ENCODE data around the gene SEPTIN12. TPM values are rescaled to one million over a fixed set of nuclear protein-coding genes. Genes with fewer than 3 reads are reported as not detected.
"Not testable (repeated sequence)": the region's sequence is repeated elsewhere in the genome, so short reads cannot be mapped to it uniquely, and the experiment has no call there.

The SEPTIN12 gene
- total RNA-seq, 1 donor from 2014 or later, result not detected

- Mint-ChIP-seq H3K4me3 (ENCODE audit: unreplicated experiment) (no peak overlapping the region), H3K27me3 (ENCODE audit: unreplicated experiment) (no peaks in the 10 kb centered on the region), H3K27ac (ENCODE audit: unreplicated experiment) (no peak overlapping the region), H3K4me1 (ENCODE audit: unreplicated experiment) (no peaks in the 10 kb centered on the region), H3K36me3 (ENCODE audit: unreplicated experiment) (no peaks in the 10 kb centered on the region), H3K9me3 (ENCODE audit: unreplicated experiment) (no peaks in the 10 kb centered on the region)
- DNase-seq (ENCODE audit: extremely low spot score, unreplicated experiment), result no peak
- TF ChIP-seq CTCF (IDR thresholded peaks at IDR 0.05), result no peak
These were observed 43.4 kb downstream of the SEPTIN12 start for GRCh38 chr16:4744555-4745273.

DNA sequence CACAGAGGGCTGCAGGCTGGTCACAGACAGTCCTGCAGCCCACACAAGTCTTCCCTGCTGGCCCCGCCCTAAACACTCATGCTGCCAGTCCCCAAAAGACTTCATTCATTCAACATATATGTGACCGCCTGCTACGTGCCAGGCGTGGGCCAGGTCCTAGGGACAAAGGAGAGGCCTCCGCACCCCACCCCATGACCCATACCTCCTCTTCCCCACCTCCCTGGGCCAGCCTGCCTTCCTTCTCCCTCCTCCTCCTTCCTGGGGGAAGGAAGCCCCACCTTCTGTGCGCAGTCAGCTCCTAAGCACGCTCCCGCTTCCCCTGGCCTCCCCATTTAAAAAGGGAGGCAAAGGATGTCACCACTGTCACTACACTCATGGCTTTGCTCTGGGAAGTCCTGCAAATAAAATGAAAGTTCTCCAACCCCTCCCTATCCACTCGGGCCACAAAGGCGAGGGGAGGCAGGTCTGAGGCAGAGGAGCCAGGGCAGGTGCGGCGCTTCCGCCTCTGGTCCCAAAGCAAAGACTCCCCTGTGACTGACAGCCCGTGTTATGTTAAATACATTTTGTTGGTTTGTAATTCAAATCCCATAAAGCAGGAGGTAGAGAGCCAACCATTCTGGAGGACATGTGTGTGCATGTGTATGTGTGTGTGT is 44.8 kb downstream of the SEPTIN12 start:
- Mint-ChIP-seq H3K4me1 (ENCODE audit: unreplicated experiment) (no peaks in the 10 kb centered on the region), H3K27me3 (ENCODE audit: unreplicated experiment) (no peaks in the 10 kb centered on the region), H3K27ac (ENCODE audit: unreplicated experiment) (no peak overlapping the region), H3K9me3 (ENCODE audit: unreplicated experiment) (no peaks in the 10 kb centered on the region), H3K36me3 (ENCODE audit: unreplicated experiment) (no peaks in the 10 kb centered on the region), H3K4me3 (ENCODE audit: unreplicated experiment) (no peak overlapping the region)
- no peak for TF ChIP-seq CTCF (IDR thresholded peaks at IDR 0.05)
- no peak for DNase-seq (ENCODE audit: extremely low spot score, unreplicated experiment)

DNA sequence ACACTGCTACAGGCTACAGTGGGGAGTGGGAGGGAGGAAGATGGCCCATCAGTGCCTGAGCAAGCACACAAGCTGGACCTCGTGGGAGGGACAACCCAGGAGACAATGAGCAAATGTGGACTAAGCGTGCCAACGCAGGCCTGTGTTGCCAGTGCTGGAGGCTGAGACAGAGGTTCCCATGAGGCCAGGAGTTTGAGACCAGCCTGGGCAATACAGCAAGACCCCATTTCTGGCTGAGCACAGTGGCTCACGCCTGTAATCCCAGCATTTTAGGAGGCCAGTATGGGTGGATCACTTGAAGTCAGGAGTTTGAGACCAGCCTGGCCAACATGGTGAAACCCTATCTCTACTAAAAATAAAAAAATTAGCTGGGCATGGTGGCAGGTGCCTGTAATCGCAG is 49.8 kb downstream of the SEPTIN12 start:
- H3K4me1 Mint-ChIP-seq (ENCODE audit: unreplicated experiment); H3K27me3 Mint-ChIP-seq (ENCODE audit: unreplicated experiment); H3K9me3 Mint-ChIP-seq (ENCODE audit: unreplicated experiment); H3K4me3 Mint-ChIP-seq (ENCODE audit: unreplicated experiment); H3K27ac Mint-ChIP-seq (ENCODE audit: unreplicated experiment); DNase-seq (ENCODE audit: extremely low spot score, unreplicated experiment); H3K36me3 Mint-ChIP-seq (ENCODE audit: unreplicated experiment): not testable (repeated sequence)

DNA sequence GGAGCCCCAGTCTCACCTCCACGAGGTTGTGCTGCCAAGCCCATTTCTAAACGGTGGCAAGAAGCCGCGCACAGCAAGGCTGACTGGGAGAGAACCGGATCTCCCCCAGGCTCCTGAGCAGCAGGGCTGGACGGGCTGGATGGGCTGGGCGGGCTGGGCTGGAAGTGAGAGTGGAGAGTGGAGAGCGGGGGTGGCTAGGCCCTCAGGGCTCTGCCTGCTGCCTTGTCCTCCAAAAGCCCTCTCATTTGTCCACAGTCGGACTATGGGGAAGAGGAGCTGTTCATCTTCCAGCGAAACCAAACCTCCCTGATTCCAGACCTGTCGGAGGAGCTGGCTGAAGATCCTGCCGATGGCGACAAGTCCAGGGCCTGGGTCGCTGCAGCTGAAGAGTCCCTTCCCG is 50.6 kb downstream of the SEPTIN12 start:
- H3K9me3 Mint-ChIP-seq (ENCODE audit: unreplicated experiment), result no peaks in the 10 kb centered on the region
- H3K27ac Mint-ChIP-seq (ENCODE audit: unreplicated experiment), result no peak overlapping the region
- no peak for TF ChIP-seq CTCF (IDR thresholded peaks at IDR 0.05)
- no peak for DNase-seq (ENCODE audit: extremely low spot score, unreplicated experiment)
- H3K4me3 Mint-ChIP-seq (ENCODE audit: unreplicated experiment), result no peak overlapping the region
- H3K36me3 Mint-ChIP-seq (ENCODE audit: unreplicated experiment), result no peaks in the 10 kb centered on the region
- peaks cover 16% of the 10 kb centered on the region for H3K4me1 Mint-ChIP-seq (ENCODE audit: unreplicated experiment)
- H3K27me3 Mint-ChIP-seq (ENCODE audit: unreplicated experiment), result no peaks in the 10 kb centered on the region

GRCh38 chr16:4736546-4736945 is 51.6 kb downstream of the SEPTIN12 start:
- Mint-ChIP-seq H3K4me3 (ENCODE audit: unreplicated experiment) (no peak overlapping the region), H3K36me3 (ENCODE audit: unreplicated experiment) (no peaks in the 10 kb centered on the region), H3K27me3 (ENCODE audit: unreplicated experiment) (no peaks in the 10 kb centered on the region), H3K4me1 (ENCODE audit: unreplicated experiment) (peaks cover 16% of the 10 kb centered on the region), H3K27ac (ENCODE audit: unreplicated experiment) (no peak overlapping the region), H3K9me3 (ENCODE audit: unreplicated experiment) (no peaks in the 10 kb centered on the region)
- TF ChIP-seq CTCF (IDR thresholded peaks at IDR 0.05), result no peak
- DNase-seq (ENCODE audit: extremely low spot score, unreplicated experiment), result no peak

Data from osteocyte (in vitro differentiated cells).